PC-9 (cell line): ENCODE data around the gene KDM3B. TPM values are rescaled to one million over a fixed set of nuclear protein-coding genes. Genes with fewer than 3 reads are reported as not detected.

Experiments used
- BruUV-seq: library from RNA; stranded (reverse); fragments of 400-500 nt; replicated peaks from 2 replicates; lab custom pipeline; 2021; lab: Mats Ljungman, UMichigan
- CTCF ChIA-PET: fragments of 300-600 bp; sonication (Branson Sonifier 250); formaldehyde crosslinking; loops from one replicate; lab custom pipeline; 2022; ENCODE audit warnings: antibody characterized with exemption; lab: Charles Lee
- POLR2A ChIA-PET: fragments of 300-600 bp; sonication (Branson Sonifier 250); formaldehyde crosslinking; loops from one replicate; lab custom pipeline; 2022; ENCODE audit warnings: antibody characterized with exemption; ENCODE audit not compliant: unreplicated experiment; lab: Charles Lee
- DNase-seq, 2 experiments: peaks; one replicate each; pipeline versions ENCODE4 v3.0.0 to v3.0.0-alpha.2; 2015 to 2022; ENCODE audit warnings: mixed read lengths in 1 of 2
- H2AFZ ChIP-seq: fragments of 200-600 bp; sonication (generic); 2 replicates; pipeline ENCODE4 v1.8.1; 2017; ENCODE audit warnings: antibody characterized with exemption
- H3F3A ChIP-seq: fragments of 200-600 bp; sonication (generic); 2 replicates; pipeline ENCODE4 v1.8.1; 2017; ENCODE audit warnings: antibody characterized with exemption, mild to moderate bottlenecking, low read depth; ENCODE audit not compliant: insufficient read depth
- H3K27ac ChIP-seq: fragments of 200-600 bp; sonication (generic); 2 replicates; pipeline ENCODE4 v1.6.1; 2016; ENCODE audit warnings: mixed run types
- H3K27me3 ChIP-seq: fragments of 200-600 bp; sonication (generic); 2 replicates; pipeline ENCODE4 v1.6.1; 2016; ENCODE audit warnings: low read depth, mixed run types; ENCODE audit not compliant: insufficient read depth
- H3K36me3 ChIP-seq: fragments of 200-600 bp; sonication (generic); 2 replicates; pipeline ENCODE4 v1.6.1; 2016; ENCODE audit warnings: low read depth, mixed run types
- H3K4me1 ChIP-seq: fragments of 200-600 bp; sonication (generic); replicated peaks from 2 replicates; pipeline ENCODE4 v1.6.1; 2016; ENCODE audit warnings: mixed run types; ENCODE audit not compliant: insufficient read depth
- H3K4me2 ChIP-seq: fragments of 200-600 bp; sonication (generic); 2 replicates; pipeline ENCODE4 v1.6.1; 2017; ENCODE audit warnings: mixed run types
- H3K4me3 ChIP-seq: fragments of 200-600 bp; sonication (generic); 2 replicates; pipeline ENCODE4 v1.6.1; 2016; ENCODE audit warnings: mixed run types
- H3K79me2 ChIP-seq: fragments of 200-600 bp; sonication (generic); 2 replicates; pipeline ENCODE4 v1.6.1; 2017; ENCODE audit warnings: low read depth, mixed run types
- H3K9me2 ChIP-seq: fragments of 200-600 bp; sonication (generic); 2 replicates; pipeline ENCODE4 v1.8.1; 2017; ENCODE audit warnings: mild to moderate bottlenecking; ENCODE audit not compliant: insufficient read depth
- H3K9me3 ChIP-seq: fragments of 200-600 bp; sonication (generic); 2 replicates; pipeline ENCODE4 v1.8.1; 2016; ENCODE audit warnings: low read depth; ENCODE audit not compliant: insufficient read depth
- H4K20me1 ChIP-seq: fragments of 200-600 bp; sonication (generic); 2 replicates; pipeline ENCODE4 v1.8.1; 2017; ENCODE audit not compliant: insufficient read depth
- CTCF ChIP-seq: fragments of 200-600 bp; sonication (generic); conservative IDR thresholded peaks from 2 replicates; pipeline ENCODE4 v1.6.1; 2017; ENCODE audit warnings: mixed run types, antibody characterized with exemption, mild to moderate bottlenecking, moderate library complexity
- EZH2 ChIP-seq: fragments of 200-600 bp; sonication (generic); IDR thresholded peaks from 2 replicates; pipeline ENCODE4 v1.8.0; 2017; ENCODE audit warnings: antibody characterized with exemption, low read depth
- intact Hi-C: fragments of 100-400 bp; cut with micrococcal nuclease; formaldehyde crosslinking; loops from one replicate; pipeline ENCODE4 v1.10.0; 2022; ENCODE audit not compliant: unreplicated experiment
- total RNA-seq: library from RNA; stranded (reverse); gene quantifications from 2 replicates; pipeline ENCODE4 v1.2.3, GENCODE V29; 2021

KDM3B gene
- total RNA-seq, 1 experiment from 2014 or later: 76.7 TPM

- H3K9me3 ChIP-seq: no peaks in the 10 kb centered on the region
- TF ChIP-seq CTCF (no peak), EZH2 (no peak)
- no peaks in the 10 kb centered on the region for H3F3A ChIP-seq
- peaks cover 56% of the 10 kb centered on the region for H3K79me2 ChIP-seq
- no peaks in the 10 kb centered on the region for H3K4me1 ChIP-seq
- no peak overlapping the region for H3K4me3 ChIP-seq
- no peak for DNase-seq
- BruUV-seq: no TSS peak
- no peak overlapping the region for H2AFZ ChIP-seq
- H3K4me2 ChIP-seq: no peak overlapping the region
- ChIA-PET CTCF (interaction anchor here (0.6 to 1.1 kb wide), 2 partner anchors 68 to 1014 kb away, joined by 4 to 5 read pairs; no protein-coding TSS in a partner anchor), POLR2A (interaction anchor here (0.5 to 0.7 kb wide), 2 partner anchors 126 to 148 kb away, joined by 3 to 20 read pairs; no protein-coding TSS in a partner anchor)
- no peak overlapping the region for H3K27ac ChIP-seq
- H3K27me3 ChIP-seq: no peaks in the 10 kb centered on the region
- intact Hi-C loops: no loop called here
- H3K9me2 ChIP-seq: no peaks in the 10 kb centered on the region
- peaks cover 4% of the 10 kb centered on the region; the same call in 1 of the 2 replicates for H3K36me3 ChIP-seq
- peaks cover 39% of the 10 kb centered on the region for H4K20me1 ChIP-seq
These were observed 18.1 kb downstream of the KDM3B start for GRCh38 chr5:138370537-138370936.

GRCh38 chr5:138371454-138371853, 19.0 kb downstream of the KDM3B start:
- ChIA-PET CTCF (interaction anchor here (0.5 to 0.6 kb wide), 3 partner anchors 78 to 922 kb away, joined by 3 to 7 read pairs (median 5); partner anchors contain the start of gene MATR3), POLR2A (interaction anchor here (0.5 to 0.6 kb wide), 2 partner anchors 62 to 448 kb away, joined by 4 to 5 read pairs; no protein-coding TSS in a partner anchor)
- H3K27ac ChIP-seq: no peak overlapping the region
- no peak for DNase-seq
- intact Hi-C loops: no loop called here
- peaks cover 46% of the 10 kb centered on the region for H3K79me2 ChIP-seq
- no peak overlapping the region for H3K4me2 ChIP-seq
- TF ChIP-seq CTCF: no peak
- no peak for TF ChIP-seq EZH2
- H3K27me3 ChIP-seq: no peaks in the 10 kb centered on the region
- H3K4me3 ChIP-seq: no peak overlapping the region
- BruUV-seq: no TSS peak
- H3K9me3 ChIP-seq: no peaks in the 10 kb centered on the region
- H3K4me1 ChIP-seq: no peaks in the 10 kb centered on the region
- H3K36me3 ChIP-seq: peaks cover 4% of the 10 kb centered on the region; the same call in 1 of the 2 replicates
- no peaks in the 10 kb centered on the region for H3F3A ChIP-seq
- H2AFZ ChIP-seq: no peak overlapping the region
- no peaks in the 10 kb centered on the region for H3K9me2 ChIP-seq
- H4K20me1 ChIP-seq: peaks cover 33% of the 10 kb centered on the region

- H4K20me1 ChIP-seq: peaks cover 26% of the 10 kb centered on the region
- no peak overlapping the region for H3K4me2 ChIP-seq
- peaks cover 4% of the 10 kb centered on the region; the same call in 1 of the 2 replicates for H3K36me3 ChIP-seq
- TF ChIP-seq EZH2: no peak
- TF ChIP-seq CTCF: no peak
- no peak overlapping the region for H3K4me3 ChIP-seq
- no peaks in the 10 kb centered on the region for H3K27me3 ChIP-seq
- no peaks in the 10 kb centered on the region for H3K9me3 ChIP-seq
- CTCF ChIA-PET: interaction anchor here (0.6 kb wide), 1 partner anchor 730 kb away, joined by 4 read pairs; no protein-coding TSS in a partner anchor
- H3K27ac ChIP-seq: no peak overlapping the region
- no peaks in the 10 kb centered on the region for H3F3A ChIP-seq
- intact Hi-C loops: no loop called here
- H3K4me1 ChIP-seq: no peaks in the 10 kb centered on the region
- peaks cover 39% of the 10 kb centered on the region for H3K79me2 ChIP-seq
- H2AFZ ChIP-seq: no peak overlapping the region
- POLR2A ChIA-PET: no interaction called here
- no peak for DNase-seq
- no peaks in the 10 kb centered on the region for H3K9me2 ChIP-seq
- no TSS peak for BruUV-seq
These were observed 19.7 kb downstream of the KDM3B start for GRCh38 chr5:138372225-138372624.
